Activated CD4-positive, CD25-positive, alpha-beta regulatory T cell (primary cell): ENCODE results near the gene FARS2.

ENCODE experiments used
- DNase-seq, 4 experiments: peaks; one replicate each; lab custom pipeline; 2025; lab: John Stamatoyannopoulos, UW

The FARS2 gene

GRCh38 chr6:5260661-5261544 is at the start of gene FARS2, which contains the start of gene LYRM4:
FARS2 (plus strand) TSS chr6:5261513.
LYRM4 (minus strand) TSS chr6:5260950; CDS start chr6:5260733, 217 bp downstream.
- peak; percentile 83 to 90 (median 86) for DNase-seq

GRCh38 chr6:5213836-5214235 is 47.5 kb upstream of the FARS2 start:
- DNase-seq, result no peak

DNA sequence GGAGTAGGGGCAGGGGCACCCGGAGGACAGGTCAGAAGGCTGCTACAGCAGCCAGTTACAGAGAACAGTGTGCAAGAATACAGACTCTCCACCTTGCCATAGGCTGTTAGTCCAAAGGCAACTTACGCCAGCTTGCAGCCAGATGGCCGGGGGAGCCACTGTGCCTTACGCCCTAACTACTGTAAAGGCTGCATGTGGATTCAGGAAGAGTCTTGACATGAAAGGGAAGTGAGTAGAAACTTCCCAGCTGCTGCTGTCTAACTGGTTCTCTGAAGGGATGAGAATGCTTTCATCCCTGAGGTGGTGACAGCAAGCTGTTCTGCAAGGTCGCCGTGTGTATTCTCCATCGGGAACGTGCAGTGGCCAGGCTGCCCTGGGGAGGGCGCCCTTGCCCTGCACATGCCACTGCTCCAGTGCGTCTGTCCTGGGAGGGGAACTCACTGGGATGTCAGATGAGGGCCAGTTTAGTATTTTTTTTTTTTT is 46.7 kb upstream of the FARS2 start:
- no peak for DNase-seq

DNA sequence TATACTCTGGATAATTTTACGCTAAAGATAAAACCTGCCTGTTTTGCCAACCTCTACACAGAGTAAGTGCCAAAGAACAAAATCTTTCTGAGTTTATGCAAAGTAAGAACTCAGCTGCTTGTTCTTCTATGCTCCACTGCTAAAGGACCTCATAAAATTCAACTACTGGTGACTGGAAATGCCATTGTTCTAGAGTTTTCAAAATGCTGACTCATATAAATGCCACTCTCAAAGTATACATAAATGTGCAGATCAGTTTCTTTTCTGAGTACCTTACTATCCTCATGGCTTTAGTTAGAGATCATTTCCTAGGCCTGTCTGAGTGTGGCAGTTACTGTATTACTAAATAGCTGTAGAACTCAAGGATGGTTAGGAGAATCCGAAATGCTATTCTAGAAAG is 46.2 kb upstream of the FARS2 start:
- DNase-seq, result no peak

DNA sequence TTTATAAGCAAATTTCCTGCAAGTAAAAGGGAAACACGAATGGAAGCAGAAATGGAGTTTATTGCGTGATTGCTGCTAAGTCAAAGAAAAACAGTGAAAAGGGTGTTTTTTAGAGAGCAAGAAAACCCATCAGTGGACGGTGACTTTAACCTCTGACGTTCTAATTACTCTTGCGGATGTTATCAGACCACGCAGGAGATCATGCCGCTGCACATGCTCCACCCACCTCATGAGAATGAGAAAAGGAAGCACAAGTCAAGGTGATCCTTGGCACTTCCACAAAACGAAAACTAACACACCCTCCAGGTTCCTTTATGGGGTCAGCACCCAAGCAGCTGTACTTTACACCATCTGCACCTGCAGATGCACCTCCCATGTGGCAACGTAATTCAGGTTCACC is 45.5 kb upstream of the FARS2 start:
- no peak for DNase-seq

GRCh38 chr6:5217356-5217755 is 44.0 kb upstream of the FARS2 start:
- no peak for DNase-seq

- no peak for DNase-seq
Observed at GRCh38 chr6:5219011-5219691, 42.2 kb upstream of the FARS2 start.

DNA sequence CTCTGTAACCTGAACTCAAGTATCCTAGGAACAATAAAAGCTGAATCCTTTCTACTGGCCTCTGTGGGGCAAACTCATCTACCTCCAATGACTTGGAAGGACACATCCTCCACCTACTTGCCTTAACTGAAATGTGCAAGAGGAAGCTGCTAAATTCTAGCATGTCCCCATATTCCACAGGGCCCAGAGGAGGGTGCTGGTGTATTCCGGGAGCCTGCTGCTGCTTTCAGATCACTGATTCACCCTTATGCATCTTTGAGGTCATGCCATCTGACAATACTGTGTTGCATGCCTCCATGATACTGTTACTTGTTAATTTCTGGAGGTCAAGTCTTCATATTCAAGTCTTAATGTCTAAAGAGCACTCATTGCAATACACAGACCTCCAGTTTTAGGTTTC is 40.9 kb upstream of the FARS2 start:
- DNase-seq, result no peak

DNA sequence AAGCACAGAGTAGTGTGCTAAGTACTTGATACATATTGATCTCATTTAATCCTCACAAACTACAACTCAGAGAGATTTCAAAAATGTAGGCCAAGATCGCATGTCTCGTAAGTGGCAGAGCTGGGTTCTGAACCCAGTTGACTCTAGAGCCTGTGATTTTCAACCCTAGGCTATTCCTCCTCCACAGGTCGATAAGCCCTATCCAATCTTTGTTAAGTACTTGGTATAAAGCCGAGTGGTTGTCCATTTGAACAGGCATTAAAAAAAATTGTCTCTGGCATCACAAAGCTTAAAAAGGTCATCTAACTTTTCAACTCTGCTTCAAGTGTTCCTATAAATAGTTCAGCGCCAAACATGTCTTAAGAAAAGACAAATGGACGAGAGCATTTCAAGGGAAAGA is 38.0 kb upstream of the FARS2 start:
- no peak for DNase-seq

- no peak for DNase-seq
Observed at GRCh38 chr6:5229356-5229755, 32.0 kb upstream of the FARS2 start.

DNA sequence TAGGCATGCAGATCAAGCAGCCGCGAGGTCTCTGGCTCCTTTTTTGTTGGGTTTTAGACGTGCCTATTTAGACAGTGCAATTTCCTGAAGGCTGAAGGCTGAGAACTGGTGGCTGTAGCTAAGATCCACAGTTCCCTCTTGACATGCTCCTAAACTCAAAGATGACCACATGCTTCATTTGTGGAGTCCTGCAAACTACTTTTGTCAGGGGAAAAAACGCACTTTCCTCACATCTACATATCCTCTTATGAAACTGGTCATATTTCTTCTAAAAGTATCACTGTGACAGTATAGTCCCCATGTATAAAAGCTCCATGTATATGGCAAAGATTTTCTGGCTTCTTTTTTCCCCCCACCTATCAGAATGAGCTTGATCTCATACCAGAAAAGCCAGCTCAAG is 31.2 kb upstream of the FARS2 start:
- DNase-seq, result no peak

GRCh38 chr6:5231289-5231688 is 30.0 kb upstream of the FARS2 start:
- no peak for DNase-seq

DNA sequence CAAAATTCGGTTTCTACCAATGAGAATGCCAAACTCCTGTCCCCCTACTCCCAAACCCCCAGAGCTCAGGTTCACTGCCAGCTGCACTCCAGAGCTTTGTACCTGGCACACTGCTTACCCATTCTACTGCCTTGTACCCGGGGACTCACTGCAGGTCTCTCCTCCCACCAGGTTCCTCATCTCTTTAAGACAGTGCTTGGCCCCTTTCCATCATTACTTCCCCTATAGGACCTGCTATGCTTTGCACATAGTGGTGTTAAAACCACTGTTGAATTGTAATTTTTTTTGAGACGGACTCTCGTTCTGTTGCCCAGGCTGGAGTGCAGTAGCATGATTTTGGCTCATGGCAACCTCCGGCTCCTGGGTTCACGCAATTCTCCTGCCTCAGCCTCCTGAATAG is 26.4 kb upstream of the FARS2 start:
- no peak for DNase-seq

- no peak for DNase-seq
Observed at GRCh38 chr6:5235830-5236229, 25.5 kb upstream of the FARS2 start.

GRCh38 chr6:5237805-5238204 is 23.5 kb upstream of the FARS2 start:
- no peak for DNase-seq

- DNase-seq, result no peak
Observed at GRCh38 chr6:5238336-5238735, 23.0 kb upstream of the FARS2 start.

DNA sequence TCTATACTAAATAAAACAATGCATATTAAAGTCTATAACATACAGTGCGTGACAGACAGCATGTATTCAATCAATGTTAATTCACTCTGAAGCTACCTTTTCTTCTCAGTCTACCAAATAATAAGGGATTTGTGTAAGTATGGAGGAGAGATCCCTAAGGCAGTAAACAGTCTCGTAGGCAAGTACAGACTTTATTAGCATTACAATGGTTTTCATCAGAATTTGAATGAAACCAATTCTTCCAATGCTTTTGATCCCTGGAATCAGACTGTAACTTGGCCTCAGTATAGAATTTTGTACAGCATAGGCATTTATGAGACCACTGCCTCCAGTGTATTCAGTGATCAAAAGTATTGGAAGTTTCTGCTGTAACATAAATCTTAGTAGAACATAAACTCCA is 20.1 kb upstream of the FARS2 start:
- DNase-seq, result no peak

DNA sequence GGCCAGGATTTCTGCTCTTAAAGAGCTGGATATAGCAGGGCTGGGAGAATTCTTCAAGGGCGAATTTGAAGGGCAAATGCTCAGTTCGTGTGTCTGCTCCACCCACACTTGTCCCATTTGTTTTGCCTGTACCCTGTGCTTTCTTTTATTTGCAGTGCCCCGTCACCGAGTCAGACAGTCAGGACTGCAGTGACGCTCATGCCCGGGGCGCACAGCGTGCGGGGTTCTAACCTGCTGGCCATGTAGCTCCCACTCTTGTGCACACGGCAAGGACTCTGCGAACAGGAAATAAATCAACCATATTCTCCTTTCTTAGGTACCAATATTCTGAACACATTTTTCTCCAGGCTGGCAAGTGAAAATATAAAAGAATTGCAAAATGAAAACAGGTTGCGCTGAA is 18.2 kb upstream of the FARS2 start:
- no peak for DNase-seq

GRCh38 chr6:5246141-5247097 is 14.9 kb upstream of the FARS2 start:
- DNase-seq, result no peak

GRCh38 chr6:5247201-5247600 is 14.1 kb upstream of the FARS2 start:
- no peak for DNase-seq

DNA sequence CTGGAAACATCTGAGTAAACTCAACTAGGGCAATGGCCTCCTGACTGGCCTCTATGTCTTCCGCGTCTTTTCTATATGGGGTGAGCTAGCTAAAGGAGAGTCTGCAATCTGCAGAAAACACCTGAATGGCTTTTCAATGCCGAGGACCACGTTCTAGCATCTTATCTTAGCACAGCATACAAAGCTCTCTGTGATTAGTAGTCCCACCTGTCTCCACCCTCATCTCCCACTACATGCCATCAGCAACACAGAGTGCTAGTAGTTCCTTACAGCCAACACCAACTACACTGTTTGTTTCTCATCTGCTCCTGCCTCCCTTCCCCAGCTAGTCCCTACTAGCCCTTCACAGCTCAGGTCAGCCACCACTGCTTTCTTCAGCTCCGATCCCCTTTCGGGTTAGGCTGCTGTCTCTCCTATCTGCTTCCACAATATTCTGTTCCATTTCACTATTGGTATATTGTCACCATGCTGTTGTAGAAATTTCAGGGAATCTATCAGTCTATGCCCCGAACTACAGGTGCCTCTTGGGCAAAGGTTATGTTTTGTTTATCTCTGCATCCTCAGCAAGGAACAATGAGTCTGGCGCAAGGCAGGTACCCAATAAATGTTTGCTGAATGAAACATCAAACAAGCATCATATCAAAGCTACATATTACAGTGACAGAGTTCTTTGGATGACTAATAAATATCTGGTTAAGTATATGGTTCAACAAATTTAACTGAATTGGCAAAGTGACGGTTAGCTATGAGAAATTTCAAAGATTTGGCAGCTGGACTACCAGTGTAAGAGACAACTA is 12.8 kb upstream of the FARS2 start:
- no peak for DNase-seq
